Large intestine (tissue), 3 donors: ENCODE results near the gene WDR17. TPM values are rescaled to one million over a fixed set of nuclear protein-coding genes. Genes with fewer than 3 reads are reported as not detected.

Experiments used
- DNase-seq, 2 donors: peaks; one replicate each; pipeline versions ENCODE4 v3.0.0 to v3.0.0-alpha.2; 2013
- H3K27ac ChIP-seq: one replicate; pipeline ENCODE4 v1.5.1; 2013; ENCODE audit warnings: low read length
- H3K27me3 ChIP-seq: 2 replicates; pipeline ENCODE4 v1.6.1; 2013; ENCODE audit warnings: low read length; ENCODE audit not compliant: control insufficient read depth, insufficient read depth
- H3K36me3 ChIP-seq: 2 replicates; pipeline ENCODE4 v1.6.1; 2013; ENCODE audit warnings: low read length; ENCODE audit not compliant: control insufficient read depth, insufficient read depth
- H3K4me1 ChIP-seq: one replicate; pipeline ENCODE4 v1.6.1; 2013; ENCODE audit warnings: low read length; ENCODE audit not compliant: control insufficient read depth, insufficient read depth
- H3K4me3 ChIP-seq: one replicate; pipeline ENCODE4 v1.5.1; 2013; ENCODE audit warnings: low read length
- H3K9me3 ChIP-seq: one replicate; pipeline ENCODE4 v1.6.1; 2013; ENCODE audit warnings: mild to moderate bottlenecking, low read depth, low read length, moderate library complexity; ENCODE audit not compliant: control insufficient read depth
- WGBS: methylation state at CpG from one replicate; pipeline ENCODE4 v1.1.5; 2013; ENCODE audit warnings: low lambda C conversion rate; ENCODE audit not compliant: insufficient coverage; 5-methylcytosine and 5-hydroxymethylcytosine counted together
- polyA plus RNA-seq: library from polyadenylated mRNA; unstranded; fragments of 120-200 nt; gene quantifications from one replicate; pipeline ENCODE4 v1.2.1, GENCODE V29; 2013

WDR17 gene
- polyA plus RNA-seq, 1 donor, result 3.2 TPM

GRCh38 chr4:176189891-176190795 lies 124.5 kb downstream of the WDR17 start:
- no peaks in the 10 kb centered on the region for H3K36me3 ChIP-seq
- no peaks in the 10 kb centered on the region for H3K4me1 ChIP-seq
- no peak for DNase-seq
- H3K9me3 ChIP-seq, result no peaks in the 10 kb centered on the region
- H3K27ac ChIP-seq, result no peak overlapping the region
- 62% methylated on average over 3 of the region's 11 CpGs for WGBS
- peaks cover 9% of the 10 kb centered on the region for H3K27me3 ChIP-seq
- H3K4me3 ChIP-seq, result no peak overlapping the region

- no peak overlapping the region for H3K27ac ChIP-seq
- no peaks in the 10 kb centered on the region for H3K4me1 ChIP-seq
- H3K27me3 ChIP-seq, result peaks cover 11% of the 10 kb centered on the region
- DNase-seq, result no peak
- no peaks in the 10 kb centered on the region for H3K9me3 ChIP-seq
- no peak overlapping the region for H3K4me3 ChIP-seq
- no peaks in the 10 kb centered on the region for H3K36me3 ChIP-seq
- no CpG with 5 or more reads among the region's 1 CpG for WGBS
These were observed 126.3 kb downstream of the WDR17 start for GRCh38 chr4:176191974-176192373.

- Histone ChIP-seq H3K4me3 (no peak overlapping the region), H3K9me3 (no peaks in the 10 kb centered on the region), H3K27me3 (peaks cover 11% of the 10 kb centered on the region), H3K36me3 (no peaks in the 10 kb centered on the region), H3K27ac (no peak overlapping the region), H3K4me1 (no peaks in the 10 kb centered on the region)
- no CpG with 5 or more reads among the region's 4 CpGs for WGBS
- no peak for DNase-seq
These were observed 127.5 kb downstream of the WDR17 start for GRCh38 chr4:176193126-176193525.

- H3K36me3 ChIP-seq, result no peaks in the 10 kb centered on the region
- no peak for DNase-seq
- H3K27ac ChIP-seq, result no peak overlapping the region
- no peaks in the 10 kb centered on the region for H3K9me3 ChIP-seq
- H3K4me1 ChIP-seq, result no peaks in the 10 kb centered on the region
- peaks cover 11% of the 10 kb centered on the region for H3K27me3 ChIP-seq
- no peak overlapping the region for H3K4me3 ChIP-seq
- 83% methylated on average over 2 of the region's 3 CpGs for WGBS
These were observed 128.3 kb downstream of the WDR17 start for GRCh38 chr4:176193938-176194337.

GRCh38 chr4:176195184-176195978 lies 129.7 kb downstream of the WDR17 start, which contains the start of gene SPATA4:
Gene SPATA4 (minus strand): TSS chr4:176195585. CDS start chr4:176195562, 23 bp downstream.
- no peaks in the 10 kb centered on the region for H3K9me3 ChIP-seq
- no peaks in the 10 kb centered on the region for H3K4me1 ChIP-seq
- peaks cover 11% of the 10 kb centered on the region for H3K27me3 ChIP-seq
- peak within 1 kb of the TSS; percentile 27 for H3K27ac ChIP-seq
- WGBS, result 0% methylated on average over 1 of the region's 45 CpGs
- H3K36me3 ChIP-seq, result no peaks in the 10 kb centered on the region
- peak; percentile 93 for DNase-seq
- H3K4me3 ChIP-seq, result peak within 1 kb of the TSS; percentile 52

GRCh38 chr4:176198316-176198903 lies 132.8 kb downstream of the WDR17 start:
- Histone ChIP-seq H3K27me3 (peaks cover 4% of the 10 kb centered on the region), H3K27ac (no peak overlapping the region), H3K4me1 (no peaks in the 10 kb centered on the region), H3K4me3 (no peak overlapping the region), H3K9me3 (no peaks in the 10 kb centered on the region), H3K36me3 (no peaks in the 10 kb centered on the region)
- 87% methylated on average over 3 of the region's 8 CpGs for WGBS
- DNase-seq, result no peak

GRCh38 chr4:176205299-176205698 lies 139.7 kb downstream of the WDR17 start:
- DNase-seq, result no peak
- Histone ChIP-seq H3K9me3 (no peaks in the 10 kb centered on the region), H3K36me3 (no peaks in the 10 kb centered on the region), H3K27me3 (peaks cover 2% of the 10 kb centered on the region), H3K4me3 (no peak overlapping the region), H3K4me1 (no peaks in the 10 kb centered on the region), H3K27ac (no peak overlapping the region)
- no CpG with 5 or more reads among the region's 4 CpGs for WGBS

- Histone ChIP-seq H3K4me3 (no peak overlapping the region), H3K36me3 (no peaks in the 10 kb centered on the region), H3K27me3 (peaks cover 3% of the 10 kb centered on the region), H3K9me3 (no peaks in the 10 kb centered on the region), H3K27ac (no peak overlapping the region), H3K4me1 (no peaks in the 10 kb centered on the region)
- peak; percentile 38 to 65 for DNase-seq
- WGBS, result no CpG with 5 or more reads among the region's 5 CpGs
These were observed 142.2 kb downstream of the WDR17 start for GRCh38 chr4:176207839-176208238.

GRCh38 chr4:176209535-176209934 lies 143.9 kb downstream of the WDR17 start:
- WGBS, result 90% methylated on average over 2 of the region's 4 CpGs
- Histone ChIP-seq H3K4me1 (no peaks in the 10 kb centered on the region), H3K4me3 (no peak overlapping the region), H3K27me3 (peaks cover 3% of the 10 kb centered on the region), H3K27ac (no peak overlapping the region), H3K9me3 (no peaks in the 10 kb centered on the region), H3K36me3 (no peaks in the 10 kb centered on the region)
- DNase-seq, result no peak

- no CpG with 5 or more reads among the region's 3 CpGs for WGBS
- H3K36me3 ChIP-seq, result no peaks in the 10 kb centered on the region
These were observed 144.5 kb downstream of the WDR17 start for GRCh38 chr4:176210101-176210500.

More at GRCh38 chr4:176210101-176210500, 144.5 kb downstream of the WDR17 start:
- Histone ChIP-seq H3K27me3 (peaks cover 3% of the 10 kb centered on the region), H3K4me1 (no peaks in the 10 kb centered on the region), H3K27ac (no peak overlapping the region), H3K9me3 (no peaks in the 10 kb centered on the region), H3K4me3 (no peak overlapping the region)
- DNase-seq, result no peak
